GM12878 (cell line): ENCODE measurements around the gene CTNNA3.

Experiments used
- EED ChIP-seq: sonication (generic); IDR thresholded peaks from 2 replicates; pipeline ENCODE4 v1.6.1; 2016; ENCODE audit warnings: antibody characterized with exemption, low read depth
- MAX ChIP-seq: IDR thresholded peaks from 2 replicates; pipeline ENCODE4 v1.6.1; 2012; ENCODE audit warnings: low read depth, low read length, improper control_type of control experiment
- MTA2 ChIP-seq: fragments of 450-650 bp; IDR thresholded peaks from 2 replicates; pipeline ENCODE4 v1.6.1; 2016; ENCODE audit warnings: low read depth, mild to moderate bottlenecking, moderate library complexity

- TF ChIP-seq MAX (no peak), EED (no peak), MTA2 (no peak)
These were observed 175.0 kb downstream of the CTNNA3 start for GRCh38 chr10:67520924-67521520.
